HG03196 (cell line): ENCODE data around the gene ANKRD33B.
"Not testable (repeated sequence)": the region's sequence is repeated elsewhere in the genome, so short reads cannot be mapped to it uniquely, and the experiment has no call there.

Experiments used
- ATAC-seq: cut with Tn5 transposase; IDR thresholded peaks from one replicate; pipeline ENCODE4 v1.9.1; 2021; ENCODE audit not compliant: unreplicated experiment

ANKRD33B gene

DNA sequence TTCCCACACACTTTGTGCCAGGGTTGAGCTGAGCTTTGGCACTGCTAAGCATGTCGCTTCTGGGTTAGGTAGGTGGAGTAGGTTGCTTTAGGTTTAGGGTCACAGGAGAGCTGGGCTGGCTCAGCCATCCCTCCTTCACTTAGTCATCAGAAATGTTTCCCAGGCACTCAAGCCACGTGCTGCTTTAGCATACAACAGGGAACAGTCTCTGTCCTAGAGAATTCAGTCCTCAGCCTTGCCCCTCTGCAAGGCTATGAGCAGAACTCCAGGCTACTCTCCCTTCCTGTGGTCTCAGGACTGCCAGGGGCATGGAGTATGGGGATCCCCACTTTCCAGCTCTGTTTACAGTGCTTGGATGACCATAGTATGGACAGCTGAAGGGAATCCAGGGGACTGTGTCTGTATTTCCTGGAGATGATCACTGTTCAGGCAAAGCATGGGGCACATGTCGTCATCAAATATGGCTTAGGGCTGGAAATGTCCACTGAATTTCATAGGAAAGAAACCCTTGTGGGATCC is 7.5 kb upstream of the ANKRD33B start:
- ATAC-seq = no peak

DNA sequence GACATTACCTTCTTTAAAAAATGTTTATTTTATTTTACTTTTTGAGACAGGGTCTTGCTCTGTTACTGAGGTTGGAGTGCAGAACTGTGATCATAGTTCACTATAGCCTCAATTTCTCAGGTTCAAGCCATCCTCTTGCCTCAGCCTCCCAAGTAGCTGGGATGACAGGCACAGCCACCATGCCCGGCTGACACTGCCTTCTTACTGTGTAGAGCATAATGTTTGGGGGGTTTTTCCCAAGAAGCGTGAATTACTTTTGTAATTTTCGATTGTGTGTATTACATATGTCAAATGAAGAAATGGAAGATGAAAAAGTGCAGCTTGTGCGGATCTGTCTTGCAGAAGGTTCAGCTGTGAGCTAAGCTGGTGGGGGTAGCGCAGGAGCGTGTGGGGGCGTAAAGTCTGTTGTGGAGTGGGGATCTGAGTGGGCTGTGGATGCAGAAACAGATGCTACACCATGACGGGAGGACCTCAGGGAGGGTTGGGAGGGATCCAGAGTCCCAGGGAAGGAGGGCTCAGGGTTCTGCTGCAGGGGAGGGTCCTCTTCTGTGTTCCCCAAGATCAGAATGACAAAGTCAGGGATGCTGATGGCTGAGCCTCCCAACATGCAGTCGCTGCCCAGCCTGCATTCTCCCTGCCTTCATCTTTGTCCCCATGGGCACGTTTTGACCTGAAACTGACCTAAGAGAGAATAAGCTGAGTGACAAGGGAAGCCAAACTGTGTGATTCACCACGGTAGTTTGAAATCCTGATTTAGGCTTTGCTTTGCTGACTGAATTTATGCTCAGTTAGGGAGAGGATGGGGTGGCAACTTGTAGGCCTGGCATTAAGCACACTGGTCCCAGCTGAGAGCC is 6.8 kb upstream of the ANKRD33B start:
- ATAC-seq = no peak

DNA sequence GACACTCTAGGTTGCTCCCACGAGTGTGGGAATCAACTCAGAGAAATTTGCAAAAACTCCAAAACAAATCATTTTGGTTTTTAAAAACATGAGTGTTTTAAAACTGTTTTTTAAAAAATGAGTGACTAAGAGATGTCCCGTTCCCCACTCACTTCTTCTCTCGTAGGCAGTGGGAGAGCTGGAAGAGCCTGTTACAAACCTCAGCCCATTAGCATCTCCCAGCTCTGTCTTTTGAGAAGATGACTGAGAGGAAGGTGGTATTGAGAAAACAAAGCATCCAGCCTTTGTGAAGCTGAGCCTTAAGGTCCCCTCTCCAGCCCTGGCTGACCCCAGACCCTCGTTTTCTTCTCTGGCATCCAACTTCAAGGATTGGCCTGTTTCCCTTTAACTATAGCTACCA is 4.7 kb upstream of the ANKRD33B start:
- ATAC-seq = no peak

DNA sequence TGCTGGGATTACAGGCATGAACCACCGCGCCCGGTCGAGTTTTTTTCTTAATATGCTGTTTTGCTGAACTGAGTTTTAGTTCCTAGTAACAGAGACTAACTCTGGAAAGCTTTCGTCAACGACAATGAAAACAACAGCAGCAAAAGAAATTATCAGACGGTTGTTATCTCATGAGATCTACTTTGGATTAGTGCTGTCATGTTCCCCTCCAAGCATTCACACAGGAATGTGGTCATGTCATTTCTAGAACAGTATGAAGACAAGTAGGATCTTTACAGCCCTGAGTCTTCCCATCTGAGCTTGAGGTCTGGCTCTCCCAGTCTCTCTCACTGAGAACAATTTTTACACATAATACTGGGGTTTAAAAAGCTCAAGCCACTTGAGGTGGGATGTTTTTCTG is 4.0 kb upstream of the ANKRD33B start:
- ATAC-seq = no peak

DNA sequence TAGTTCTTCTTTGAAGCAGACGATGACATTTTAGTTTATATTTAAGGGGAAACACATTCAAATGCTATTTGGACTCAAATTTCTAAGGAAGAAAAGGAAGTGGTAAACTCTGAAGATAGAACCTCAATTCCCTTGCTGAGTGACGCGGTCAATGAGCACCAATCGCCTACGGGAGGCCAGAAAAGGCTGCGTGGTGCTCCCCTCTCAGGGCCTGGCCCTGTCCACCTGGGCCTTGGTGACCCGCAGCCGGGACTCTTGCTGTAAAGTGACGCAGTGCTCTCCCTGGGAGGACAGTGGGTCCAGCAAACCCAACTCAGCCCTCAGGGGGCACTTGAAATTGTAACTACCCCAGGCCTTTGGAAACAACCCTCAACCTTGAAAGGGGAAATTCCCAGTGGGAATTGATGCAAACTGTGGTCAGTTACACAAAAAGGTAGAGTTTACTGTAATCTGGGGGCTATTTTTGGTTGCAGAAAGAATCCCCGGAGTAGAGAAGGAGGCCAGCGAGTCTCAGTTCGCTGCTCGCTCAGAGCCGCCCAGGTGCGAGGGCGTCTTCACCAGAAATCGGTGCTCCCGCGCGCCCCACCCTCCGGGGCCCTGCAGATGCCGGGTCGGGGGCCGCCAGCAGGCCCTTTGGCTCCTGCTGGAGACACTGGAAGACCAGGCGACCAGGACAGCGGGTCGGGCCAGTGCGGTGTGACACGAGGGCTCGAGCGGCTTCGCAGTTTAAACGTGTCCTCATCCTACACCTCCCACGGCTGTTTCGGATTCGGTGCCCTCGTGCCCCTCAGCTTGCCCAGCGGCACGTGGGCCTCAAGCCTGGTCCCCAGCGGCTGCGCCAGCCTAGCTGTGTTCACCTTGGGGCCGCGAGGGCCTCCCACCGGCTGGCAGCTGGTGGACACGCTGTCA is 1.4 kb upstream of the ANKRD33B start:
- ATAC-seq = peak; percentile 27

DNA sequence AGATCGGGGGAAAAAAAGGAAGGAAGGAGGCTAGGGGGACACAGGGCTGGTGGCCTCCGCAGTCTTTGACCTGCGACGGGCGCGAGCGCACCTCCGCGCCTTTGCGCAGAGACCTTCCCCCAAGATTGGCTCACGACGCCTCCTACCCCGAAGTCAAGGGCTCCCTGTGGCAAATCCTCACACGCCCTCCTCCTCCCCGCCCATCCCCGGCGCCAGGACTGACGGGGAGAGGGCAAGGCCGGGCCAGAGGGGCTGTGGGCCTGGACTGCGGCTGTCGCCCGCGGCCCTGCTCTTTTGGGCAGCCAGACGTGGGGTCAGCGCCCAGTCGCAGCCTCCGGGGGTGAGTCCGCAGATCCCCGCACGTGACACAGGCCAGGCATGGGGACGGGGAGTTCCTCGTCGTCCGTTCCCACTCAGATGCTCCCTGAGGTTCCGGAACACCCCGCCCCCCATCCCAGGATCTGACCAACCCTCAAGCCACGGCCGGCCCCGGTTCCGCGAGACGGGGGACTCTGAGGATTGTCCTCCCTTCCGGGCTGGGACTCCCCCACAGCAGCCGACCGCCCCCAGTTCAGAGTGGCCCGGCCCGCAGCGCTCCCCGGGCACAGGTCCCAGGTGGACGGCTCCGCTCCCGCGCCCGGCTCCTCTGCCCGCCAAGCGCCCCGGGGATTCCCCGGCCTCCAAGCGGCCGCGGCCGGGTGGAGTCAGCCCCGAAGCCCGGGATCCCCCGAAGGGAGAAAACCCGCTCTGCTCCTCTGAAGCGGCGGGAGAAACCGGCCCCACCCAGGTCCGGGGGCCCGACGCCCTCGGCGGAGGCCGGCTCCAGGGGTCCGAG is 543 bp upstream of the ANKRD33B start:
- ATAC-seq = peak; percentile 29

DNA sequence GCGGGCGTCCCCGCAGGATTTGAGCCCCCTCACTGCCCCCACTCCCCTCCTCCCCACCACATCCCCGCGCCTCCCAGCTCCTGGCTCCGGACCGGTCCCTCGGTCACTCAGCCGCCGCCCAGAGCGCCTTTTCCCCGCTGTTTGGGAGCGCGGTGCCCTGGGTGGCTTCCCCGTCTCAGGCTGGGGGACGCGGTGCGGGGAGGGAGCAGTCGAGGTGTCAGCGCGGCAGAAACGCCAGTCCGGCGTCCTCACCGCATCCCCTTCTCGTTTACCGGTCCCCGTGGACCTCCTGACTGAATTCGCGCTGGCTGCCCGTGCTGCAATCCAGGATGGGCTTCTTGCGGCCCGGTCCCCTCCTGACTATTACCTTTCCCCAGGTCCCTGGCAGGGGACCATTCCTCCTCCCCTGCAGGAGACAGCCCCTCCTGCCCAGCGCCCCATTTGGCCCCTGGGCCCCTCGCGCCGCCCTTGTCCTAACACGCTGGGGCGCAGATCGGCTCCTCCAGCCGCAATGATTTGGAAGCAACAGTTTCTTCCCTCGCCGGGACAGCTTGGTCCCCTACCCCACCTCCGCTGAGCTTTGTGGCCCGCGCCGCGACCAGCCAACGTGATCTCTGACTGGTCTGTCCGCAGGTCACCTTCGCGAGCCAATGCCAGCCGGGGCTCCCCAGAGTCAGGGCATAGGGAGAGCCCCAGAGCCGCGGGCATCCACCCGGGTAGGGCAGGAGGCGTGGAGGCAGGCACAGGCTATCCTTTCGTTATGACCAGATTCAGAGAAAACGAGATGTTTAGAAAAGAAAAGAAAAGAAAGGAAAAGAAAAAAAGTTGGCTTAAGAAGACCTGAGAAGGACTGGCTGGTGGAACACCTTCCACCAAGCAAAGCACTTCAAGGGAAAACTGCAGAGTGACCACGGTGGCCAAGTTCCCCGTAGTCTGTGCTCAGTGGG is 1.2 kb downstream of the ANKRD33B start:
- no peak for ATAC-seq

DNA sequence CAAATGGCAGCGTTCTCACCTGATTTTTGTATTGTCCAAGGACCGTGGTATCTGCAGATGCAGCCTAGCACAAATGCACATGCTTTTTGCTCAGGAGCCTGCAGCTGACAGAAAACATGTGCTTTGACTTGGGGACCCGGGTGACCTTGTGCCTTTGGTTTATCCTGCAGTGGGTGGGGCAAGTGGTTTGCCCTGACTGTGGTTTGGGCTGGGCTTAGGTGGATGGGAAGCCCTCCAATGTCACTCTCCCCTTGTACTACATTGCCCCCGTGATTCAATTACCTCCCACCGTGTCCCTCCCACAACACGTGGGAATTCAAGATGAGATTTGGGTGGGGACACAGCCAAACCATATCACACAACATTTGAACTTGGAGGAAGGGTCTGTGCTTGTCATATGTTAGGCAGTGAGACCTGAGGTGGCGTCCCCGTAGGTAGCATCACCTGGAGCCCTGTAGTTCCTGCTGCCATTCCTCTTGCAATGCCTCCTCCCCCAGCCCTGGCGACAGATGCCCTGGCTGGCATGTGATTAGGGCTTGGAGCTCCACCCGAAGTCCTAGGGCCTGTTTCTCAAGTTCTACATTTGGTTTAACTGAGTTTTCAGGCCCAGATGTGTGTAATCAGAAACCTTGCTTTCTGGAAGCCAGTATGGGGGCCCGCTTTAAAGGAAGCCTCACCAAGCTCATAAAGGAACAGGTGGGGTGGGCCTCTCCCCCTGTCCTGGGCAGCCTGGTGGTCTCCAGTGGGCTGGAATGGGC is 2.1 kb downstream of the ANKRD33B start:
- no peak for ATAC-seq

DNA sequence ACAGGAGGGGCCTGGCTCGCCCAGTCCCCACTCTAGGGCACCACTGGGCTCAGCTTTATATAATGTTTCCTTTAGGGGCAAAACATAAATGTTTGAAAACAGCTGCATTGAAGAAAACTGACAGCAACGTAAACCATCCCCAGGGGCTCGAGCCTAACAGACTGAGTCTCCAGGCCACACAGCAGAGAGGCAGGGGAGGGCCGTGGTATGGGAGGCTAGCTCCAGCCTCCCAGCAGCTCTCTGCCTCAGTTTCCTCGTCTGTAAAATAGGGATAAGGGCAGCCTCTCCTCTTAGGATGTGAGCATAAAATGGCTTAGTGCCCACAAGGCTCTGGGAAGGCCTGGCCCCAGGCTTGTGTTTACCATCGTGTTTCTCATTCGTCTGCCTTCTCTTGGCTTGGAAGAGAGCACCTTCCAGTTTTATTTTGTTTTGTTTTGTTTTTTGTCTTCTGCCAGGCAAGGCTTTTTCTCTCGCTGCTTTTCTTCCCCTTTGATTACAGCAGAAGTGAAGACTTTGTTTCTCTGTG is 2.7 kb downstream of the ANKRD33B start:
- no peak for ATAC-seq

DNA sequence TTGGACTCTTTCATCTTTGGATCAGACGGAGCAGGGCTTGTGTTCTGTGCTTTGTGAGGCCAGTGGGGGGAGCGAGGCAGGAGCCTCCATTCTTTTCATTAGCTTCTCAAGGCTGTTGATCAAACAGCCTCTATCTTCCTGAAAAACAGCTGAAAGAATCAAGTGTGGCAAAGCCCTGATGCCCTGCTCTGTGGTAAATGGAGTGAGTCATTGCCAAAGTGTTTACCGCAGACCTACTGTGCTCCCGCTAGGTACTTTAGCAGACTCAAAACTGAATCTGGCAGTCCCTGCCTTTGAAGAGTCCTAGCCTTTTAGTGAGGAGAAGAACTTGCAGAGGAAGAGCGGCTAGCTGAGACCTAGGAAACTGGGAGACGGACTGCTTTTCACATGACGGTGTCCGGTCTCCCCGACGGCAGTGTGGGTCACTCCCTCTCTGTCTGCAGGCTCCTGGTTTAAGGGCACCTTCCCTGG is 3.3 kb downstream of the ANKRD33B start:
- ATAC-seq = no peak

DNA sequence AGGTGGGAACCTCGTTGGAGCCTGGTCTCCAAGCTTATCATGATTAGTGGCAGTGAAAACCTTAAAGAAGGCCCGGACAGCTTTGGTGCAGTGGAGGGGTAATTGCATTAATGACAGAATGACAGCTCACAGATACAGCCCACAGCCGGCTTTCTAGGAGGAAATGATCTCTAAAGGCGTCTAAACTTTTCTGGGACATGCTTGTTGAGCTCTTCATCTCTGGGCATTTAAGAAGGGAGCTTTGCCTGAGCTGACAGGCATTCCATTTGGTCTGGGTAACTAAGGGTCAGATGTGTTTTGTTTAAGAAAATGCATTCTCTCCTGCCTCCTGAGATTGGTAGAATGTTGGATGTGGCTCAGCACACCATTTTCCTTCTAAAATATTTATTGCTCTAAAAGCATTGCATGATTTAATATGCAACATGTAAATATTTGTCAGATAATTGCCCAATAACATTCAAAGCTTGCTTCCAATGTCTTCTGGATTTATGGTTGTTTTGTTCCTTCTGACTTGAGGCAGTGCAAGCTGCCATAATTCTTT is 4.0 kb downstream of the ANKRD33B start:
- ATAC-seq = no peak

DNA sequence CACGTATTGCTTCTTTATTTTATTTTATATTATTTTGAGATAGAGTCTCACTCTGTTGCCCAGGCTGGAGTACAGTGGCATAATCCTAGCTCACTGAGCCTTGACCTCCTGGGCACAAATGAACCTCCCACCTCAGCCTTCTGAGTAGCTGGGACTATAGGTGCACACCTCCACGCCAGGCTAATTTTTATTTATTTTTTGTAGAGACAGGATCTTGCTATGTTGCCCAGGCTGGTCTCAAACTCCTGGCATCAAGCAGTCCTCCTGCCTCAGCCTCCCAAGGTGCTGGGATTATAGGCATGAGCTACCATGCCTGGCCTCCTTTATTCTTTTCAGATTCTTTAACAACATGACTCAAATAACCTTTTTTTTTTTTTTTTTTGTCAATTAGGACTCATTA is 6.7 kb downstream of the ANKRD33B start:
- not testable (repeated sequence) for ATAC-seq

DNA sequence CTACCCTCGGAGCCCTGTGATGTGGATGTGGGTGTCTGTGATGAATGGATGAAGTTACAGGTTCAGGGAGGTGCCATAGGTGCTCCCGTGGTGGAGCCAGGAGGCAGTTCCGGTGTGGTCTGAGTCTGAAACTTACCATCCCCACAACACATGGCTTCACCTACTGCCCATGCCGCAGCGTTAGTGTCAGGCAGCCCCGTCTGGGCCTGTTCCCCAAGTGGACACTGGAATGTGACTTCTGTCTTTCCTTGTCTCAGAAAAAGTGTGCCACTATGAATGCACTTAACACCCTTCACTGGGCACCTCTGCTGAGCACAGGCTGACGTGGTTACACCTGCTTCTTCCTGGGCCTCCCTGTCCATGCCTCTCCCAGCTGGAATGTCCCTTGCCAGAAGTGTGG is 8.6 kb downstream of the ANKRD33B start:
- no peak for ATAC-seq

DNA sequence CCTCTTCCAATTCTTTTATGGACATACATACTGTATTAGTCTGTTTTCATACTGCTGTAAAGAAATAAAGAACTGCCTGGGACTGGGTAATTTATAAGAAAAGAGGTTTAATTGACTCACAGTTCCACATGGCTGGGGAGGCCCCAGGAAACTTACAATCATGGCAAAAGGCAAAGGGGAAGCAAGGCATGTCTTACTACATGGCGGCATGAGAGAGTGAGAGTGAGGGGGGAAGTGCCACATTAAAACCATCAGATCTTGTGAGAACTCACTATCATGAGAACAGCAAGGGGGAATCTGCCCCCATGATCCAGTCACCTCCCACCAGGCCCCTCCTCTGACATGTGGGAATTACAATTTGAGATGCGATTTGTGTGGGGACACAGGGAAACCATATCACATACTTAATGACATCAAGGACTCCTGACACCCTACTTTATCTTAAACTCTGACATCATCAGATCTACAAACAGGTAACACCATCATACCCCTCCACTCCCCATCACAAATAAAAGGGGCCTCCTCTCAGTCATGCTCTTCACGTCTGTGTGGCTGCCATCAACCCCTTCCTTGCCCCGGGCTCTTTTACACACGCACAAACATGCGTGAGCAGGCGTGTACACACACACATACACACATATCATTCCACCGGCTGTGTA is 9.7 kb downstream of the ANKRD33B start:
- no peak for ATAC-seq

DNA sequence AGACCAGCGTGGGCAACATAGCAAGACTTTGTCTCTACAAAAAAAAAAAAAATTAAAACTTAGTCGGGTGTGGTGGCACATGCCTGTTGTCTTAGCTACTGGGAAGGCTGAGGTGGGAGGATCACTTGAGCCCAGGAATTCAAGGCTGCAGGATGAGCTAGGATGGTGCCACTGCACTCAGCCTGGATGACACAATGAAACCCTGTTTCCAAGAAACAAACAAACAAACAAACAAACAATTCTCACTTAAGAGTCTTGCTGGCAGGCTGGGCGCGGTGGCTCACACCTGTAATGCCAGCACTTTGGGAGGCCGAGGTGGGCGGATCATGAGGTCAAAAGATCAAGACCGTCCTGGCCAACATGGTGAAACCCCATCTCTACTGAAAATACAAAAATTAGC is 11.0 kb downstream of the ANKRD33B start:
- ATAC-seq = not testable (repeated sequence)

DNA sequence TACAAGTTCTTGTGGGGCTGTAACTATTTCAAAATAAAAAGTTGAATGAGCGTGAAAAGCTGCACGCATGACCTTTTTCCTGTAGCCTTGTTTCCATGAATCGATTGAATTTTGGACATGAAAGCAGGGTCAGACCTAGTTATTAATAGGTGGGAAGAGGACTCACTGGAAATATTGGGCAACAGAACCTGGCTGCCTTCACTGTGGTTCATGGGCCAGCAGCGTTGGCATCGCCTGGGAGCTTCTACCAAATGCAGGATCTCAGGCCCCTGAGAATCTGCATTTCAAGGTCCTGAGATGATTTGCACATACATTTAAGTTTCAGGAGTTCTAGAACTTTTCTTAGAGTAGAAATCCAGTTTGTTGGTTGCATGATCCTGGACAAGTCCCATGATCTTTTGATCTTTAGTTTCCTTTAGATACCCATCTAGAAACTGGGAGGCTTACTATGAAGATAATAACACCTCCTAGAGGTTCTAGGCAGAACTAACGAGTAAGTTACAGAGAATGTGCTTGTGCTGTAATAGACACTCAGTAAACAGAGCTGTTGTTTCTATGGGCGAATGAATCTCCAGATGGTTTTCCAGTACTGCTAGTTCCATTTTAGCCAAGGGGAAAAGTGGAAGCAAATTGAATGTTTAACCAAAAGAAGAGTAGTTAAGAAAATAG is 12.4 kb downstream of the ANKRD33B start:
- ATAC-seq = no peak

DNA sequence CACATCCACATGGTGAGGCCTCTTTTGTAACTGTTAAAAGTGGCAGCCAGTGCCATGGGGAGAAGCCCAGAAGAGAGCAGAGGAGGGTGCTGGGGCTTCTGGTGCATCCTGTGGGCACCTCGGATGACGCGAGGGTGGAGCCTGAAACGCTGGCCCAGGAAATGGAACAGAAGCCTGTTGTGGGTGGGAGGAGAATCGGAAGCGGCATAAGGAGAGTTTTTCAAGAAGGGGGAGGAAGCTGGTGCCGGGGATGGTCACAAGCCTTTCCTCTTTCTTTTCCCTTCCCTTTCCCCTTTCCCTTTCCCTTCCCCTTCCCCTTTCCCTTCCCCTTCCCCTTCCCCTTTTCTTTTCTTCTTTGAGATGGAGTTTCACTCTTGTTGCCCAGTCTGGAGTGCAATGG is 12.9 kb downstream of the ANKRD33B start:
- no peak for ATAC-seq
